GM12892 (cell line): ENCODE data around the gene CCDC175.

Experiments used
- DNase-seq: peaks from one replicate; pipeline ENCODE4 v3.0.0; 2011; ENCODE audit not compliant: insufficient read length
- FAIRE-seq: peaks from 2 replicates; lab custom pipeline; 2011; peaks lifted over from hg19 to GRCh38; lab: Jason Lieb, UNC
- POLR2A ChIP-seq: IDR thresholded peaks from 2 replicates; pipeline ENCODE4 v1.6.1; 2011; ENCODE audit warnings: low read depth, low read length, control low read depth
- POLR2AphosphoS5 ChIP-seq: IDR thresholded peaks from 2 replicates; pipeline ENCODE4 v1.6.1; 2011; ENCODE audit warnings: low read depth, low read length, control low read depth
- TAF1 ChIP-seq: IDR thresholded peaks from 2 replicates; pipeline ENCODE4 v1.6.1; 2011; ENCODE audit warnings: low read depth, mild to moderate bottlenecking, control low read depth, low read length, borderline replicate concordance

The CCDC175 gene

GRCh38 chr14:59534361-59534987 lies 42.1 kb downstream of the CCDC175 start:
- TF ChIP-seq TAF1 = no peak
- no peak for TF ChIP-seq POLR2AphosphoS5
- no peak for TF ChIP-seq POLR2A
- FAIRE-seq (no peak), DNase-seq (no peak)

- FAIRE-seq (no peak), DNase-seq (no peak)
These were observed 44.2 kb downstream of the CCDC175 start for GRCh38 chr14:59532419-59532818.

GRCh38 chr14:59530349-59530748 lies 46.3 kb downstream of the CCDC175 start:
- FAIRE-seq (no peak), DNase-seq (no peak)
- TF ChIP-seq POLR2AphosphoS5 (no peak), TAF1 (no peak), POLR2A (no peak)

More at GRCh38 chr14:59532419-59532818, 44.2 kb downstream of the CCDC175 start:
- TF ChIP-seq POLR2A = no peak
- no peak for TF ChIP-seq TAF1
- TF ChIP-seq POLR2AphosphoS5 = no peak

GRCh38 chr14:59529189-59529588 lies 47.4 kb downstream of the CCDC175 start:
- no peak for DNase-seq
- FAIRE-seq = no peak
- no peak for TF ChIP-seq POLR2A
- no peak for TF ChIP-seq POLR2AphosphoS5
- TF ChIP-seq TAF1 = no peak

- FAIRE-seq (no peak), DNase-seq (no peak)
- TF ChIP-seq POLR2AphosphoS5 = no peak
- no peak for TF ChIP-seq POLR2A
- TF ChIP-seq TAF1 = no peak
These were observed 56.4 kb downstream of the CCDC175 start for GRCh38 chr14:59520224-59520623.

GRCh38 chr14:59511916-59512575 lies 64.6 kb downstream of the CCDC175 start:
- DNase-seq = no peak
- TF ChIP-seq POLR2AphosphoS5 (no peak), TAF1 (no peak), POLR2A (no peak)
- no peak for FAIRE-seq

- no peak for FAIRE-seq
These were observed 65.6 kb downstream of the CCDC175 start for GRCh38 chr14:59510966-59511365.

GRCh38 chr14:59510001-59510400 lies 66.6 kb downstream of the CCDC175 start:
- TF ChIP-seq POLR2A = no peak
- no peak for TF ChIP-seq TAF1
- no peak for TF ChIP-seq POLR2AphosphoS5
- FAIRE-seq = no peak
- no peak for DNase-seq

More at GRCh38 chr14:59510966-59511365, 65.6 kb downstream of the CCDC175 start:
- no peak for DNase-seq
- TF ChIP-seq TAF1 (no peak), POLR2A (no peak), POLR2AphosphoS5 (no peak)

GRCh38 chr14:59509101-59509500 lies 67.5 kb downstream of the CCDC175 start:
- no peak for TF ChIP-seq TAF1
- TF ChIP-seq POLR2A = no peak
- no peak for TF ChIP-seq POLR2AphosphoS5
- DNase-seq = no peak
- FAIRE-seq = no peak

GRCh38 chr14:59507752-59508103 lies 68.9 kb downstream of the CCDC175 start:
- FAIRE-seq = no peak
- TF ChIP-seq POLR2AphosphoS5 (no peak), POLR2A (no peak), TAF1 (no peak)
- DNase-seq = no peak

- TF ChIP-seq POLR2AphosphoS5 = no peak
- no peak for TF ChIP-seq TAF1
- TF ChIP-seq POLR2A = no peak
- DNase-seq (no peak), FAIRE-seq (peak; percentile 42)
These were observed 69.4 kb downstream of the CCDC175 start for GRCh38 chr14:59507063-59507751.
